Smooth muscle cell of the brain vasculature (primary cell): ENCODE results near the gene GZMM.

Source experiments
- DNase-seq: peaks from one replicate; pipeline ENCODE4 v3.0.0-alpha.2; 2012; ENCODE audit warnings: low read depth, low spot score

GZMM gene

GRCh38 chr19:566844-567243 lies 23.0 kb downstream of the GZMM start:
- no peak for DNase-seq

- no peak for DNase-seq
Measured at GRCh38 chr19:567296-567900, 23.5 kb downstream of the GZMM start.

DNA sequence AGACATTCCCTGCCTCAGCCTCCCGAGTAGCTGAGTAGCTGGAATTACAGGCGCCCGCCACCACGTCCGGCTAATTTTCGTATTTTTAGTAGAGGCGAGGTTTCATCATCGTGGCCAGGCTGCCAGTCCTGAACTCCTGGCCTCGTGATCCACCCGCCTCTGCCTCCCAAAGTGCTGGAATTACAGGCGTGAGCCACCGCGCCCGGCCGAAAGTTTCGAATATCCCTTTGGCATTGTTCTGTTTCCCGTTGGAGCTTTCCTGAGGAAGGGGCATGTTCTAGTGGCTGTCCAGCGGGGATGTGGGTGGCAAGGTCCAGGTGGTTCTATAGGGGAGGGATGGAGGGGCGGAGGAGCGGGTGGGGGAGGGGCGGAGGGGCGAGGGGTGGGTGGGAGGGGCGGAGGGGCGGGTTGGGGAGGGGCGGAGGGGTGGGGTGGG lies 26.4 kb downstream of the GZMM start:
- no peak for DNase-seq

GRCh38 chr19:570937-571565 lies 27.2 kb downstream of the GZMM start:
- DNase-seq, result no peak

DNA sequence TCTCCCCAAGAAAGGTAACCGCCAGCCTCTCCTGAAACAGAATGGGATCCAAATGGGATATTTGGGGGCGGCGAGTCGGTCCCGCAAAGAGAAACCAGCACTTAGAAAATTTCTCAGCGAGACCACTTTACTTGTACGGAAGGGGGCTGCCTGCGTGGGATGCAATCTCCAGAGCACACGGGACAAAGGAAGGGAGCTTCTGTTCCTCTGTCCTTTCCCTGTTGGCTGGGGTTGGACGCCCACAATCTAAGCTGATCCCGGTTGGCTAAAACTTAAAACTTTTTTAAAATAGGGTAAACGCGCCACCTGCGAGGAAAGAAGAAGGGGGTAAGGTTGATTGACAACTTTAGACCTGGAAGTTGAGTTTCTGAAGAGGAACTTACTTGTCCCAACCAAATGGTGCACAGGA lies 27.7 kb downstream of the GZMM start:
- no peak for DNase-seq

GRCh38 chr19:572140-572742 lies 28.4 kb downstream of the GZMM start, which contains the start of gene BSG:
TSS of gene BSG (plus strand) at chr19:572596. CDS start at chr19:572635, 39 bp downstream.
- peak; percentile 91 for DNase-seq

DNA sequence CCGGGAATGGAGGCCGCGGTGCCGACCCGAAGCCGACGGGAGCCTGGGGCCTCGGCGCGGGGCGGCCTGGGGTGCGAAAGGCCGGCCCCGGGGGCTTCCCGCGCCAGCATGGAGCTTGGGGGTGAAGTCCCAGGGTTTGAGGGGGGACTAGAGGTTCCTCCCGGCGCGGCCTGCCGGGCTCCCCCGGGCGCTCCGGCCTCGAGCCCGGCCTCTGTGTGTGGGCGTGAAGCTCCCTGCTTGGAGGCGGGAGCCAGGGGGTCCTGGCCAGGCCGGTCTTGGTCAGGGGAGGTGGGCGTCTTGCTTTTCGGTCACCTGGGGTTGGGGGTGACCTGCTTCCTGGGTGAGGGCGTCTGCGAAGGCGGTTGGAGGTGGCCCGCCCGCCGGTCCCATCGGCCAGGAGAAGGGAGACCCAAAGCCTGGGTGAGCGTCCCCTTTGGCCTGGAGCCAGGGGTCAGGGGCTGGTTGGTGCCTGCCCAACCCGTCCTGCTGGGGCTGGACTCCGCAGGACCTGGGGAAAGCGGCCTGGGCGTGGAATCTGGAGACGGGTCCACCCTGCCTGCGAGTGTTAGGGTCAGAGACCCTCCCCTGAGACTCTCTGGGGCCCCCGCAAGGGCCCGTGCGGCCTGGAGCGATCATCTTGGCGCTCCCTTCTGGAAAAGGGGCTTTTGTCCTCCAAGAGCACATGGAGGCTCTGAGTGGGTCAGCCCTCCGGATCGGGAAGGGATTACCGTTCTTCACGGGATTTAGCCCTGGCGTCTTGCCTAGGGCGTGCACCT lies 29.1 kb downstream of the GZMM start:
- no peak for DNase-seq

GRCh38 chr19:573519-573825 lies 29.6 kb downstream of the GZMM start:
- DNase-seq, result no peak

DNA sequence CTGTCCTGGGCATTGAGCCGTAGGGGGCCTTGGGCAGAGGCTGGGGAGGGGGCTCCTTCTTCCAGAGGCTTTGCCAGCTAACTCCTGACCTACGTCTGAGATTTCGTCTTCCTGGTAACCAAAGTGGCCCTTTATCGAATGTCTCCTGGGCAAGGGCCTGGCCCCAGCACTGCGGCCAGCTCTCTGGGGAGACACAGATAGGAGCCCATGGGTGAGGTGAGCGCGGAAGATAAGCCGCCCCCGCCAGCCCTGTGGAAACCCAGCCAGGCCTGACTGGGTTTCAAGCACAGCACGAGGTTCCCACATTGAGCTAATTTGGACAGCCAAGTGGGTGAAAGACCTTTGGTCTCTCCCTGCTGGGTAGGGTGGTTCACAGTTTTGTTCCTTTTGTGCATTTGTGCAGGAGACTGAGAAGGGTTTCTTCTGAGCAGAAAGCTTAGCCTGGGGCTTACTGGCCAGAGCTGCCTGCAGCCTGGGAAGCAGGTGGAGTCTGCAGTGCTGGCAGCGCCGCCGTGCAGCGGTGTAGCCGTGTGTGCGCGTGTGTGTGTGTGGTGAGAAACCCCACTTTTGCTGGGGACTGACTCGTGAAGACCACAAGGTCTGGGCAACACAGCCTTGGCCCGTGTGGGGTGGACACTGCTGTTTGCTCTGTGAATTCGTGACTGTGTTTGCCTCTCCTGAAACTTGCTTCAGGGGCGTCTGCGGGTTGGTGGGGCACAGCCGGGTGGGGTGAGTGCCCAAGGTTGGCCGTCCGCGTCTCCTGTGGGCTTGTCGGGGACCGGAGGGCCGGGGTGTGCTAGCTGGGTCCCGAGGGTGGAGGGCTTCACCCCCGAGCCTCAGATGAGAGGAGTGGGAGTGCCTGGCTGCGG lies 31.0 kb downstream of the GZMM start:
- no peak for DNase-seq

DNA sequence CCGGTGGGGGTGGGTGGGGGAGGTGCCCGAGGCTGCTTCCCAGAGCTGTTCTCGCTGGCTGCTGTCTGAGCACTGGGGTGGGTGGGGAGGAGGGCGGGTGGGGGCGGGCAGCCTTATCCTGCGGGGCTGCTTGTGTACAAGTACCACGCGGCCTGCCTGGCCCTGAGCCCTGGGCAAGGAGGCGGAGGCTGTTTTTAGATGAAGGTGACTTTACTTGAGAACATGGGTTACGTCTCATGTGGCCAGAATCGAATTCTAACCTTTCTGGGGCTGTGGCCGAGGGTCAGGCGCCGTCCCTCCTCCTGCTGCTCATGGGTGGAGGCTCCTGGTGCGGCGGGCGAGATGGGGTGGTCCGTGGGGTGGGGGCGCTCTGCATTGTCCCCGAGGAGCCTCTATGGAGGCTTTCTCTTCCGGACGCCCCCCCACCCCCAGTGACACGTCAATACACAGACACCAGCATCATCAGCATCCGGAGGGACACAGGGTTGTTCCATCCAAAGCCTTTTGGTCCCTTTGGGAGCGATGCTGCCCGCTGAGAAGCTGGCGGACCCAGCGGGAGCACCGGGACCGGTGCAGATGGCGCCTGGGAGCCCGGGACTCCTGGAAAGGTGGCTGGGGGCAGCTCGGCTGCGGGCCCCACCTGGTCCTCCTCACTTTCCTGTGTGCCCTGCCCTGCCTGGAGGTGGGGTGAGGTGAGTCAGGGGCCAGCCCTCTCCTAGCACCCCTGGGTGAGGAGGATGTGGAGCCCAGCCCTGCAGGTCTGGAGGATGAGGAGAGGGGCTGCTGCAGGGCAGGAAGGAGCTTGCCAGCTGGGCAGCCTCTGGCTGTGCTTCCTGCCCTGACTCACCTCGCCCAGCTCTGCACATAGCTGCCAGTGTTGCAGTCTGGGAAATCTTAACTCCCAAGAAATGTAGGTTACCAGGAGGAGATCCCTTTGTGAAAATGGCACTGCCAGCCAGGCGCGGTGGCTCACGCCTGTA lies 32.0 kb downstream of the GZMM start:
- DNase-seq, result no peak

GRCh38 chr19:576768-577438 lies 33.0 kb downstream of the GZMM start:
- DNase-seq, result no peak

DNA sequence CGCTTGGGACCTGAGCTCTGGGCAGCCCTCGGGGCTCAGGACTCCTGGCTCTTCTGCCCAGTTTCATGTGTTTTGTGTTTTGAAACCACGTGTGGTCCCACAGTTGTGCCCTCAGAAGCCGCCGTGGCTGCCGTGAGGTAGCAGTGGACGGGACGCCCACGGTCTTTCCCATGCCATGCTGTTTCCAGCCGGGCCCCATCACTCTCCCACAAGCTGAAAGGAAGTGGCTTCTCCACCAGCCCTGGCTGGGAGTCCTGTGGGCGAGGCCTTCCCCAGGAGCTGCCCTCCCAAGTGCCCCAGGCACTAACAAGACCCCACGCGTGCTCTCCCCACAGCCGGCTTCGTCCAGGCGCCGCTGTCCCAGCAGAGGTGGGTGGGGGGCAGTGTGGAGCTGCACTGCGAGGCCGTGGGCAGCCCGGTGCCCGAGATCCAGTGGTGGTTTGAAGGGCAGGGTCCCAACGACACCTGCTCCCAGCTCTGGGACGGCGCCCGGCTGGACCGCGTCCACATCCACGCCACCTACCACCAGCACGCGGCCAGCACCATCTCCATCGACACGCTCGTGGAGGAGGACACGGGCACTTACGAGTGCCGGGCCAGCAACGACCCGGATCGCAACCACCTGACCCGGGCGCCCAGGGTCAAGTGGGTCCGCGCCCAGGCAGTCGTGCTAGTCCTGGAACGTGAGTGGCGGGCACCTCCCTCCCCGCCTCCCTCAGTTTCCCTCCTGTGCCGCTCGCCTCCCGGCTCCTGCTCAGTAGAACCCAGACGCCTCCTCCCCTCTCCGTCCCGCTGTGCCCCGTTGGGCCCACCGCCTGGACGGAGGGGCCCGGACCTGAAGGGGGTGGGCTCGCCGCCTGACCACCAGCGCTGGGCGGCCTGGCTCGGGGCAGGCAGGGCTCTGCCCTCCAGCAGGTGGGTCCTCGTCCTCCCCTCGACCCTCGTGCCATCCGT lies 33.9 kb downstream of the GZMM start:
- no peak for DNase-seq

GRCh38 chr19:579111-579841 lies 35.4 kb downstream of the GZMM start:
- DNase-seq, result no peak

DNA sequence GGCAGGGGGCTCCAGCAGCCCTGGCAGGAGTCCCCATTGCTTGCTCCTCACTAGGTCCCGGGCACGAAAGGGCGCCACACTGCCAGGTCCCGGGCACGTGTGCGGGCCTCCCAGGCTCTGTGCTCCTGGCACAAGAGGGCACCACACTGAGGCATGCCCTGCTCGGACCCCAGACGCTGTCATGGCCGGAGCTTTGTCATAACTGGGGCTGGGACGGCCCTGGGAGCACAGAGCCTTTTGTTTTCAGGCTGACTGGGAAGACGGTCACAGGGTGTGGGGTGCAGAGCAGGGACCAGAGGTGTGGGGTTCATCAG lies 35.9 kb downstream of the GZMM start:
- no peak for DNase-seq

DNA sequence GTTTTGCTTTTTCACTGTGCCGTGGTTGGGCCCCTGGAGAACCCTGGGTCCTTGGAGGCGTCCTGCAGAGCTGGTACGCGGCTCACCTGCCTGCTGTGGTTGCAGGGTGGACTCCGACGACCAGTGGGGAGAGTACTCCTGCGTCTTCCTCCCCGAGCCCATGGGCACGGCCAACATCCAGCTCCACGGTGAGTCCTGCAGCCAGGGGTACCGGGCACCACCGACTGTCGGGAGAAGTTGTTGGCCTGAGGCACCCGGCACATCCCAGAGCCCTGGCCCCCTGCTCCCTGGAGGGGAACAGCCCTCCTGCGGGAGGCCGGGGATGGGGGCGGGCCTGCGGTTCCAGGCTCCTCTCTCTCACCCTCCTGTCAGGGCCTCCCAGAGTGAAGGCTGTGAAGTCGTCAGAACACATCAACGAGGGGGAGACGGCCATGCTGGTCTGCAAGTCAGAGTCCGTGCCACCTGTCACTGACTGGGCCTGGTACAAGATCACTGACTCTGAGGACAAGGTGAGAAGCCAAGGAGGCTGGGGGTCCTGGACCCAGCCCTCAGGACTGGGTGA lies 36.5 kb downstream of the GZMM start:
- no peak for DNase-seq

GRCh38 chr19:581399-582111 lies 37.7 kb downstream of the GZMM start:
- no peak for DNase-seq

- DNase-seq, result no peak
Measured at GRCh38 chr19:582497-583197, 38.8 kb downstream of the GZMM start.
